Measurements from ENCODE around the gene FLNA.

GRCh38 chrX:154310616-154311536 is 63.6 kb downstream of the FLNA start:
- TF ChIP-seq FOXP1 (CRISPR knock-in tag; IDR thresholded peaks at IDR 0.05): no peak
- no peak for TF ChIP-seq NFXL1 (CRISPR knock-in tag; IDR thresholded peaks at IDR 0.05)
- TF ChIP-seq CHD1 (IDR thresholded peaks at IDR 0.05; ENCODE audit: low read length): no peak
- TF ChIP-seq RUNX1 (IDR thresholded peaks at IDR 0.05; ENCODE audit: low read depth): no peak
- TF ChIP-seq RAD21 (CRISPR knock-in tag; conservative IDR thresholded peaks at IDR 0.05 in 1 of 2, IDR thresholded peaks at IDR 0.05 in 1 of 2): no peak
- no peak for TF ChIP-seq ZZZ3 (IDR thresholded peaks at IDR 0.05)
- TF ChIP-seq, protein P1, sequence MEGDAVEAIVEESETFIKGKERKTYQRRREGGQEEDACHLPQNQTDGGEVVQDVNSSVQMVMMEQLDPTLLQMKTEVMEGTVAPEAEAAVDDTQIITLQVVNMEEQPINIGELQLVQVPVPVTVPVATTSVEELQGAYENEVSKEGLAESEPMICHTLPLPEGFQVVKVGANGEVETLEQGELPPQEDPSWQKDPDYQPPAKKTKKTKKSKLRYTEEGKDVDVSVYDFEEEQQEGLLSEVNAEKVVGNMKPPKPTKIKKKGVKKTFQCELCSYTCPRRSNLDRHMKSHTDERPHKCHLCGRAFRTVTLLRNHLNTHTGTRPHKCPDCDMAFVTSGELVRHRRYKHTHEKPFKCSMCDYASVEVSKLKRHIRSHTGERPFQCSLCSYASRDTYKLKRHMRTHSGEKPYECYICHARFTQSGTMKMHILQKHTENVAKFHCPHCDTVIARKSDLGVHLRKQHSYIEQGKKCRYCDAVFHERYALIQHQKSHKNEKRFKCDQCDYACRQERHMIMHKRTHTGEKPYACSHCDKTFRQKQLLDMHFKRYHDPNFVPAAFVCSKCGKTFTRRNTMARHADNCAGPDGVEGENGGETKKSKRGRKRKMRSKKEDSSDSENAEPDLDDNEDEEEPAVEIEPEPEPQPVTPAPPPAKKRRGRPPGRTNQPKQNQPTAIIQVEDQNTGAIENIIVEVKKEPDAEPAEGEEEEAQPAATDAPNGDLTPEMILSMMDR (IDR thresholded peaks at IDR 0.05 in 2 of 3, conservative IDR thresholded peaks at IDR 0.05 in 1 of 3; ENCODE audit: insufficient read depth in 2 of 3, low read depth in 1 of 3, low read length in 3 of 3): no peak
- TF ChIP-seq EZH2 (IDR thresholded peaks at IDR 0.05; ENCODE audit: borderline replicate concordance, low read depth, low read length): no peak
- TF ChIP-seq SRSF9 (IDR thresholded peaks at IDR 0.05; ENCODE audit: borderline replicate concordance, low read depth, low read length): no peak
